NB4 (cell line): ENCODE measurements around the gene RAD1.

Experiments used
- DNase-seq: peaks from one replicate; pipeline ENCODE4 v3.0.0; 2010; ENCODE audit warnings: low read depth
- H3K4me3 ChIP-seq: one replicate; pipeline ENCODE4 v1.5.1; 2011; ENCODE audit warnings: mild to moderate bottlenecking, low read depth, low read length, moderate library complexity
- MYC ChIP-seq: IDR thresholded peaks from 2 replicates; pipeline ENCODE4 v1.6.1; 2011; ENCODE audit warnings: low read depth, low read length
- POLR2A ChIP-seq: IDR thresholded peaks from 2 replicates; pipeline ENCODE4 v1.6.1; 2011; ENCODE audit warnings: mild to moderate bottlenecking; ENCODE audit not compliant: insufficient read length; ENCODE audit errors: extremely low read depth
- TF ChIP-seq, protein P1 (sequence below): IDR thresholded peaks from one replicate; pipeline ENCODE4 v1.5.1; 2012; ENCODE audit warnings: low read depth, low read length
- TF ChIP-seq, protein P2 (sequence below): IDR thresholded peaks from 2 replicates; pipeline ENCODE4 v1.6.1; 2011; ENCODE audit warnings: low read depth, low read length

The RAD1 gene

DNA sequence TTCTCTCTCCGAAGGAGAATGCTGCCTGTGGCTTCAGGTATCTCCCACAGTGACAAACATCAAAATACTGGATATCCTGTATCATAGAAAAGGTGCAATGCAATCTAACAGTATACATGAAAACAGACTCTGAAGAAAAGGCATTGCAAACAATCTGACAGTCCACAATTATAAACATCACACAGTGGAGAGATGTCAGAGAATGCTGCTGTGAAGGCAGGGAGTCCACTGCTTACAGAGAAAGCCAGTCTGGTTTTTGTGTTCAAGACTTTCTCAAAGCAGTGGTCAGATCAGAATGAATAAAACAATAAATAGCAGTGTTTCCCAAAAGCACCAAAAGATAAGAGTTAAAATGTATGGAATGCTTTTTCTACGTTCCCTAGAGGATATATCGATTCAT is 47.6 kb downstream of the RAD1 start:
- no peak for DNase-seq
- TF ChIP-seq MYC (no peak), POLR2A (no peak)
- TF ChIP-seq, protein P1, sequence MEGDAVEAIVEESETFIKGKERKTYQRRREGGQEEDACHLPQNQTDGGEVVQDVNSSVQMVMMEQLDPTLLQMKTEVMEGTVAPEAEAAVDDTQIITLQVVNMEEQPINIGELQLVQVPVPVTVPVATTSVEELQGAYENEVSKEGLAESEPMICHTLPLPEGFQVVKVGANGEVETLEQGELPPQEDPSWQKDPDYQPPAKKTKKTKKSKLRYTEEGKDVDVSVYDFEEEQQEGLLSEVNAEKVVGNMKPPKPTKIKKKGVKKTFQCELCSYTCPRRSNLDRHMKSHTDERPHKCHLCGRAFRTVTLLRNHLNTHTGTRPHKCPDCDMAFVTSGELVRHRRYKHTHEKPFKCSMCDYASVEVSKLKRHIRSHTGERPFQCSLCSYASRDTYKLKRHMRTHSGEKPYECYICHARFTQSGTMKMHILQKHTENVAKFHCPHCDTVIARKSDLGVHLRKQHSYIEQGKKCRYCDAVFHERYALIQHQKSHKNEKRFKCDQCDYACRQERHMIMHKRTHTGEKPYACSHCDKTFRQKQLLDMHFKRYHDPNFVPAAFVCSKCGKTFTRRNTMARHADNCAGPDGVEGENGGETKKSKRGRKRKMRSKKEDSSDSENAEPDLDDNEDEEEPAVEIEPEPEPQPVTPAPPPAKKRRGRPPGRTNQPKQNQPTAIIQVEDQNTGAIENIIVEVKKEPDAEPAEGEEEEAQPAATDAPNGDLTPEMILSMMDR = no peak
- TF ChIP-seq, protein P2, sequence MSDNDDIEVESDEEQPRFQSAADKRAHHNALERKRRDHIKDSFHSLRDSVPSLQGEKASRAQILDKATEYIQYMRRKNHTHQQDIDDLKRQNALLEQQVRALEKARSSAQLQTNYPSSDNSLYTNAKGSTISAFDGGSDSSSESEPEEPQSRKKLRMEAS = no peak
- H3K4me3 ChIP-seq = no peak overlapping the region

DNA sequence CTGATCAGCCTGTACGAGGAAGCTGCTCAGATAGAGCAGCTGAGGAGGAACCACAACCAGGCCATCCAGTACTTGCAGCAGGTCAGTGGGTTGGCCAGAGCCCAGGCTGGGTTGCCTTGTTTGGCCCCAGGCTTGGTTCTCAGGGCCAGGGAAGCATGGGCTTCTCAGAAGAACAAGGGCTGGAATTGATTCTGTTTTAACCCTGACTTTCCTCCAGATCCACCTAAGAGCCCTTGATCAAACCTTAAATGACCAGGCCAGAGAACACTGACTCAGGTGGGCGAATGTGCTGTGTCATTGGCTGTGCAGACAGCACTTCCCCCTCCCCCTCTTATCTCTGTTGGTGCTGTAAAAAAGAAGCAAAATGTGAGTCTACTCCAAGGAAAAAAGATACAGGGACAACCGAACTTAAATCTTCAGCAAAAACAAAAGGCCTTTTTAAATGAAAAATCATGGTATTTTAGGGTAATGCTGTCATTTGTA is 48.3 kb downstream of the RAD1 start:
- no peak overlapping the region for H3K4me3 ChIP-seq
- DNase-seq = no peak
- TF ChIP-seq MYC (no peak), POLR2A (no peak)
- TF ChIP-seq, protein P1 = no peak
- TF ChIP-seq, protein P2 = no peak

DNA sequence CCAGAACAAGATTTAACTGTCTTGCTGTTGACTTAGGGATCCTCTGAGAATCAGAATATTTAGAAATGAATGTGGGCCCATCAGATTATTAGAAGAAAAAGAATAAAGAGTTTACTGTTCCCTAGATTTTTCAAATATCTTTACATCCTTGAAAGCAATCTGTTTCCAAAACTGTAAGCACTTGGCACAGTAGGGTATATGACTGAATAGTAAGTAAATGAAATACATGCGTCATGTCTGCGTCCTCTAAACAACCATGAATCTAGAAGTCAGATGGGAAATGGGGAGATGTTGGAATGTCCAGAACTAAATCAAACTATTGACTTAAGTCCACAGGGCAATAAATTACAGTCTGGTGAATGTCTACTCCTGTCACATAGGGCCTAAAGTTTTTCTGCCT is 50.2 kb downstream of the RAD1 start:
- TF ChIP-seq, protein P2 = no peak
- TF ChIP-seq POLR2A (no peak), MYC (no peak)
- TF ChIP-seq, protein P1 = no peak
- H3K4me3 ChIP-seq = no peak overlapping the region
- DNase-seq = no peak

DNA sequence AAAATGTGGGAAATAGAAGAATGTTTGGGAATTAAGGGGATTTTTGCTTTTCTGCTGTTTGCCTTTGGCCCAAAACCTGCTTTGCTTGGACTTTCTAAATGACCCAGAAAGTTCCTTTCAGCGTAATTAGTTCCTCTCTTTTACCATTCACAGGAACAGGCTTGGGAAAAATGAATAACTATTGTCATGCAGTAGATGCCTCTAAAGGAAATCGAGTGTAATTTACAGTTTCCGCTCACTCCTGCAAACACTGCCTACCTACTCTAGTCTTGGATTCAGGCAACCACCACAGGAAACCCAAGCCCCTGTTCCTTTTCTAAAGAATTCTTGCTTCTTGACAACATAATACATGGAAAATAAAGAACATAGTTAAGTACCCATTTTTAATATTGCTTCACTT is 51.4 kb downstream of the RAD1 start:
- TF ChIP-seq MYC (no peak), POLR2A (no peak)
- TF ChIP-seq, protein P1 = no peak
- TF ChIP-seq, protein P2 = no peak
- no peak for DNase-seq
- no peak overlapping the region for H3K4me3 ChIP-seq

DNA sequence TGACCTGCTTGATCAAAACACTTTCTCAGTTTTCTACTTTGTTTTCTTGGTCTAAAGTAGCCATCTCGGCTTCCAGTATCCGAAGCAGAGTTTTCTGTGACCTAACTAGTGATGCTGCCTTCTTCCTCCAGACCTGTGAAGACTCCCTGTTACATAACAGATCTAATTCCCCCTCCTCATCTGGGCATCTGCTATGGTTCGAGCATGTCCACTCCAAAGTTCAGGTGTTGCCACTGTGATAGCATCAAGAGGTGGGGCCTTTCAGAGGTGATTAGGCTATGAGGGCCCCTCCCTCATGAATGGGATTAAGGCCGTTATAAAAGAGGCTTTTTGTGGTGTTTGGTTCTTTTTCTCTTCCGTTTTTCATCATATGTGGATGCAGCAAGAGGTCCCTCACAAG is 56.1 kb downstream of the RAD1 start:
- no peak for DNase-seq
- TF ChIP-seq POLR2A (no peak), MYC (no peak)
- TF ChIP-seq, protein P1 = no peak
- TF ChIP-seq, protein P2 = no peak
- H3K4me3 ChIP-seq = no peak overlapping the region
